Neural cell (in vitro differentiated cells): ENCODE results near the gene EXTL1. TPM values are rescaled to one million over a fixed set of nuclear protein-coding genes. Genes with fewer than 3 reads are reported as not detected.

ENCODE experiments used
- H2AFZ ChIP-seq: fragments of 200-600, 300-800 bp; sonication (generic), shearing (Covaris generic); 2 replicates; pipeline ENCODE4 v1.6.0; 2014; ENCODE audit warnings: low read depth, mild to moderate bottlenecking, antibody characterized with exemption, low read length, moderate library complexity
- H3F3A ChIP-seq: fragments of 200-600 bp; shearing (Covaris generic); 2 replicates; pipeline ENCODE4 v1.6.1; 2016; ENCODE audit warnings: mild to moderate bottlenecking, moderate library complexity, mixed read lengths, antibody characterized with exemption, low read length; ENCODE audit not compliant: insufficient read depth, poor library complexity, severe bottlenecking
- H3K27ac ChIP-seq: fragments of 200-600, 300-800 bp; sonication (generic), shearing (Covaris generic); 2 replicates; pipeline ENCODE4 v1.5.1; 2014; ENCODE audit warnings: mild to moderate bottlenecking, low read length, moderate library complexity
- H3K27me3 ChIP-seq: fragments of 300-800, 200-600 bp; sonication (generic), shearing (Covaris generic); 2 replicates; pipeline ENCODE4 v1.6.0; 2014; ENCODE audit warnings: mild to moderate bottlenecking, low read depth, low read length, moderate library complexity; ENCODE audit not compliant: insufficient read depth
- H3K36me3 ChIP-seq: fragments of 300-800, 200-600 bp; sonication (generic), shearing (Covaris generic); 2 replicates; pipeline ENCODE4 v1.5.1; 2014; ENCODE audit warnings: mild to moderate bottlenecking, antibody characterized with exemption, low read length, moderate library complexity; ENCODE audit not compliant: insufficient read depth
- H3K4me2 ChIP-seq: fragments of 300-800, 200-600 bp; sonication (generic), shearing (Covaris generic); 2 replicates; pipeline ENCODE4 v1.6.0; 2014; ENCODE audit warnings: mild to moderate bottlenecking, low read length
- H3K4me3 ChIP-seq: fragments of 300-800, 200-600 bp; sonication (generic), shearing (Covaris generic); 2 replicates; pipeline ENCODE4 v1.5.1; 2014; ENCODE audit warnings: mild to moderate bottlenecking, low read length, moderate library complexity
- H3K79me2 ChIP-seq: fragments of 200-600 bp; shearing (Covaris generic); replicated peaks from 2 replicates; pipeline ENCODE4 v1.6.0; 2014; ENCODE audit warnings: mild to moderate bottlenecking, low read length, moderate library complexity; ENCODE audit not compliant: insufficient read depth
- H3K9ac ChIP-seq: fragments of 300-800, 200-600 bp; sonication (generic), shearing (Covaris generic); 2 replicates; pipeline ENCODE4 v1.6.1; 2016; ENCODE audit warnings: mild to moderate bottlenecking, low read length, mixed read lengths
- H3K9me2 ChIP-seq: fragments of 200-600 bp; shearing (Covaris generic); 2 replicates; pipeline ENCODE4 v1.6.1; 2016; ENCODE audit warnings: mild to moderate bottlenecking, low read length, mixed read lengths; ENCODE audit not compliant: insufficient read depth
- H3K9me3 ChIP-seq: fragments of 200-600, 300-800 bp; sonication (generic), shearing (Covaris generic); 2 replicates; pipeline ENCODE4 v1.6.1; 2016; ENCODE audit warnings: mild to moderate bottlenecking, mixed run types, low read length, moderate library complexity, mixed read lengths
- H4K20me1 ChIP-seq: fragments of 200-600 bp; shearing (Covaris generic); 2 replicates; pipeline ENCODE4 v1.6.1; 2016; ENCODE audit warnings: mild to moderate bottlenecking, mixed run types; ENCODE audit not compliant: insufficient read depth
- CTCF ChIP-seq: fragments of 450-650 bp; IDR thresholded peaks from 2 replicates; pipeline ENCODE4 v1.5.1; 2014; ENCODE audit warnings: antibody characterized with exemption, mild to moderate bottlenecking, moderate library complexity; ENCODE audit not compliant: poor library complexity, severe bottlenecking
- EP300 ChIP-seq: fragments of 450-650 bp; conservative IDR thresholded peaks from 2 replicates; pipeline ENCODE4 v1.6.1; 2014; ENCODE audit warnings: antibody characterized with exemption, mild to moderate bottlenecking, moderate library complexity; ENCODE audit not compliant: poor library complexity, severe bottlenecking
- EZH2 ChIP-seq: fragments of 200-600, 300-800 bp; shearing (Covaris generic), sonication (generic); IDR thresholded peaks from 2 replicates; pipeline ENCODE4 v1.6.1; 2014; ENCODE audit warnings: antibody characterized with exemption, low read length, borderline replicate concordance, mild to moderate bottlenecking; ENCODE audit not compliant: insufficient read depth, poor library complexity, severe bottlenecking
- MXI1 ChIP-seq: fragments of 450-650 bp; conservative IDR thresholded peaks from 2 replicates; pipeline ENCODE4 v1.6.1; 2014; ENCODE audit warnings: antibody characterized with exemption, mild to moderate bottlenecking; ENCODE audit not compliant: poor library complexity, severe bottlenecking
- POLR2AphosphoS5 ChIP-seq: IDR thresholded peaks from 2 replicates; pipeline ENCODE4 v1.6.1; 2012
- RAD21 ChIP-seq: fragments of 450-650 bp; conservative IDR thresholded peaks from 2 replicates; pipeline ENCODE4 v1.6.1; 2014; ENCODE audit warnings: antibody characterized with exemption, mild to moderate bottlenecking, moderate library complexity
- REST ChIP-seq: IDR thresholded peaks from 2 replicates; pipeline ENCODE4 v1.6.1; 2012; ENCODE audit warnings: borderline replicate concordance
- SMC3 ChIP-seq: fragments of 450-650 bp; conservative IDR thresholded peaks from 2 replicates; pipeline ENCODE4 v1.6.1; 2014; ENCODE audit warnings: antibody characterized with exemption, mild to moderate bottlenecking, moderate library complexity; ENCODE audit not compliant: poor library complexity
- TAF1 ChIP-seq: IDR thresholded peaks from 2 replicates; pipeline ENCODE4 v1.6.1; 2012; ENCODE audit warnings: low read depth
- polyA plus RNA-seq: library from polyadenylated mRNA; depleted of rRNA; stranded (reverse); fragments of >200 nt; gene quantifications from 2 replicates; pipeline ENCODE4 v1.2.3, GENCODE V29; 2014

The EXTL1 gene
- polyA plus RNA-seq, 1 donor from 2014 or later, result 2.7 TPM

- Histone ChIP-seq H4K20me1 (no peaks in the 10 kb centered on the region), H3K9me3 (no peaks in the 10 kb centered on the region), H3K27me3 (no peaks in the 10 kb centered on the region), H3F3A (no peaks in the 10 kb centered on the region), H3K4me2 (no peak overlapping the region), H3K9me2 (no peaks in the 10 kb centered on the region), H3K79me2 (no peaks in the 10 kb centered on the region), H3K9ac (no peak overlapping the region), H3K4me3 (no peak overlapping the region), H3K27ac (no peak overlapping the region), H3K36me3 (no peaks in the 10 kb centered on the region), H2AFZ (no peak overlapping the region)
- TF ChIP-seq SMC3, result no peak
- no peak for TF ChIP-seq MXI1
- no peak for TF ChIP-seq TAF1
- no peak for TF ChIP-seq REST
- TF ChIP-seq EZH2, result no peak
- TF ChIP-seq RAD21, result no peak
- TF ChIP-seq POLR2AphosphoS5, result no peak
- no peak for TF ChIP-seq EP300
Measured at GRCh38 chr1:26028490-26028980, 7.0 kb downstream of the EXTL1 start.

- Histone ChIP-seq H3K79me2 (no peaks in the 10 kb centered on the region), H4K20me1 (no peaks in the 10 kb centered on the region), H2AFZ (no peak overlapping the region), H3K4me3 (no peak overlapping the region), H3K9me3 (no peaks in the 10 kb centered on the region), H3K27ac (no peak overlapping the region), H3K9me2 (no peaks in the 10 kb centered on the region), H3K4me2 (no peak overlapping the region), H3F3A (no peaks in the 10 kb centered on the region), H3K36me3 (no peaks in the 10 kb centered on the region), H3K27me3 (no peaks in the 10 kb centered on the region), H3K9ac (no peak overlapping the region)
- TF ChIP-seq POLR2AphosphoS5 (no peak), MXI1 (no peak), EZH2 (no peak), EP300 (no peak), CTCF (no peak), RAD21 (no peak), SMC3 (no peak), REST (no peak), TAF1 (no peak)
Measured at GRCh38 chr1:26029054-26029863, 7.7 kb downstream of the EXTL1 start.
